HepG2 (cell line): ENCODE data around the gene SQOR. TPM values are rescaled to one million over a fixed set of nuclear protein-coding genes. Genes with fewer than 3 reads are reported as not detected.
A peak's percentile ranks its signal among the peaks of the same experiment; 100 is the strongest.

Experiments
- ATRX ChIP-seq: sonication (generic); formaldehyde crosslinking; IDR thresholded peaks from 2 replicates; pipeline ENCODE4 v1.4.0; 2020; ENCODE audit warnings: missing genetic modification reagents, borderline replicate concordance
- BRD4 ChIP-seq: sonication (generic); formaldehyde crosslinking; IDR thresholded peaks from 2 replicates; pipeline ENCODE4 v1.4.0; 2020; ENCODE audit warnings: missing genetic modification reagents
- CHD4 ChIP-seq: fragments of 200-600 bp; sonication (generic); IDR thresholded peaks from 2 replicates; pipeline ENCODE4 v1.7.0; 2017; ENCODE audit warnings: mild to moderate bottlenecking, low read length, borderline replicate concordance
- GTF2F1 ChIP-seq: fragments of 150-350 bp; IDR thresholded peaks from 2 replicates; pipeline ENCODE4 v1.6.1; 2014; ENCODE audit warnings: low read length
- HIVEP1 ChIP-seq: sonication (generic); formaldehyde crosslinking; IDR thresholded peaks from 2 replicates; pipeline ENCODE4 v1.4.0; 2020; ENCODE audit warnings: mild to moderate bottlenecking, missing genetic modification reagents
- HNRNPUL1 ChIP-seq: fragments of 200-400 bp; formaldehyde crosslinking; IDR thresholded peaks from 2 replicates; pipeline ENCODE4 v1.6.1; 2017; ENCODE audit warnings: low read depth, mild to moderate bottlenecking, low read length, moderate library complexity
- MIER3 ChIP-seq: IDR thresholded peaks from 2 replicates; pipeline ENCODE4 v1.6.1; 2016; ENCODE audit warnings: missing compliant biosample characterization, borderline replicate concordance
- MXD4 ChIP-seq: IDR thresholded peaks from 2 replicates; pipeline ENCODE4 v1.6.1; 2016; ENCODE audit warnings: mild to moderate bottlenecking, missing biosample characterization, missing genetic modification reagents
- NCOA5 ChIP-seq: sonication (generic); formaldehyde crosslinking; IDR thresholded peaks from 2 replicates; pipeline ENCODE4 v1.4.0; 2020; ENCODE audit warnings: missing genetic modification reagents
- NR2C2 ChIP-seq: sonication (generic); formaldehyde crosslinking; IDR thresholded peaks from 2 replicates; pipeline ENCODE4 v1.4.0; 2020; ENCODE audit warnings: missing genetic modification reagents, mild to moderate bottlenecking, moderate library complexity, borderline replicate concordance
- PCBP2 ChIP-seq: fragments of 200-400 bp; formaldehyde crosslinking; optimal IDR thresholded peaks from 2 replicates; pipeline ENCODE3; 2018; ENCODE audit warnings: low read length, low read depth; ENCODE audit not compliant: poor library complexity, severe bottlenecking
- RELA ChIP-seq: sonication (generic); formaldehyde crosslinking; IDR thresholded peaks from 2 replicates; pipeline ENCODE4 v1.4.0; 2020; ENCODE audit warnings: missing genetic modification reagents
- SRSF1 ChIP-seq: fragments of 200-400 bp; formaldehyde crosslinking; optimal IDR thresholded peaks from 2 replicates; pipeline ENCODE3; 2017; ENCODE audit warnings: mild to moderate bottlenecking, low read depth, low read length, moderate library complexity
- ZFP90 ChIP-seq: sonication (generic); formaldehyde crosslinking; IDR thresholded peaks from 2 replicates; pipeline ENCODE4 v1.8.0; 2022; ENCODE audit warnings: missing genetic modification reagents, mild to moderate bottlenecking, inconsistent platforms, borderline replicate concordance
- ZMYM3 ChIP-seq: sonication (generic); formaldehyde crosslinking; IDR thresholded peaks from 2 replicates; pipeline ENCODE4 v1.5.1; 2020; ENCODE audit warnings: mild to moderate bottlenecking, missing genetic modification reagents
- ZNF101 ChIP-seq: sonication (generic); formaldehyde crosslinking; IDR thresholded peaks from 2 replicates; pipeline ENCODE4 v1.4.0; 2020; ENCODE audit warnings: mild to moderate bottlenecking, low read depth, missing genetic modification reagents, borderline replicate concordance
- ZNF34 ChIP-seq: sonication (generic); formaldehyde crosslinking; IDR thresholded peaks from 2 replicates; pipeline ENCODE4 v1.4.0; 2020; ENCODE audit warnings: mild to moderate bottlenecking, missing genetic modification reagents, borderline replicate concordance
- ZNF530 ChIP-seq: sonication (generic); formaldehyde crosslinking; IDR thresholded peaks from 2 replicates; pipeline ENCODE4 v1.5.0; 2020; ENCODE audit warnings: low read depth, mild to moderate bottlenecking, missing genetic modification reagents
- ZNF570 ChIP-seq: sonication (generic); formaldehyde crosslinking; IDR thresholded peaks from 2 replicates; pipeline ENCODE4 v1.4.0; 2020; ENCODE audit warnings: mild to moderate bottlenecking, missing genetic modification reagents, borderline replicate concordance
- ZNF724P ChIP-seq: sonication (generic); formaldehyde crosslinking; IDR thresholded peaks from 2 replicates; pipeline ENCODE4 v1.8.0; 2022; ENCODE audit warnings: missing genetic modification reagents, borderline replicate concordance
- ZNF781 ChIP-seq: sonication (generic); formaldehyde crosslinking; IDR thresholded peaks from 2 replicates; pipeline ENCODE4 v1.5.1; 2020; ENCODE audit warnings: borderline replicate concordance, mild to moderate bottlenecking, missing genetic modification reagents; ENCODE audit errors: not compliant biosample characterization
- polyA plus RNA-seq, 8 experiments: library from polyadenylated mRNA; depleted of rRNA in 3 of 8; stranded (reverse) in 7 of 8; unstranded in 1 of 8; fragments of >200 nt; fragmentation: Illumina TruSeq in 4 of 8; extraction: Trizol in 4 of 8; gene quantifications; 2 replicates each; pipeline versions ENCODE4 v1.2.1 to v1.2.3, GENCODE V29; 2011 to 2016; ENCODE audit warnings: low read depth in 4 of 8, missing spikeins in 1 of 8, mixed read lengths in 1 of 8; ENCODE audit not compliant: insufficient read depth in 1 of 8
- total RNA-seq, 5 experiments: library from RNA; depleted of rRNA; stranded (reverse); fragments of >200 nt; fragmentation: Illumina TruSeq; extraction: Trizol; gene quantifications; 2 replicates each; pipeline ENCODE4 v1.2.3, GENCODE V29; 2016; ENCODE audit warnings: low read depth in 1 of 5
- TF ChIP-seq, protein P1 (sequence below): sonication (generic); formaldehyde crosslinking; IDR thresholded peaks from 2 replicates; pipeline ENCODE4 v1.8.1; 2023; ENCODE audit warnings: mild to moderate bottlenecking, inconsistent platforms, moderate library complexity, missing genetic modification reagents, borderline replicate concordance
- TF ChIP-seq, protein P2 (sequence below): sonication (generic); formaldehyde crosslinking; IDR thresholded peaks from 2 replicates; pipeline ENCODE4 v1.4.0; 2020; ENCODE audit warnings: mild to moderate bottlenecking, low read depth, missing genetic modification reagents
- TF ChIP-seq, protein P3 (sequence below): sonication (generic); formaldehyde crosslinking; IDR thresholded peaks from 2 replicates; pipeline ENCODE4 v1.5.1; 2020; ENCODE audit warnings: missing genetic modification reagents, mild to moderate bottlenecking, borderline replicate concordance

Gene SQOR
- total and polyA plus RNA-seq, 2 of the 13 experiments (the other 11 are each of a cell fraction or from before 2014, with no cell fraction given), result 19.3 to 19.4 TPM

DNA sequence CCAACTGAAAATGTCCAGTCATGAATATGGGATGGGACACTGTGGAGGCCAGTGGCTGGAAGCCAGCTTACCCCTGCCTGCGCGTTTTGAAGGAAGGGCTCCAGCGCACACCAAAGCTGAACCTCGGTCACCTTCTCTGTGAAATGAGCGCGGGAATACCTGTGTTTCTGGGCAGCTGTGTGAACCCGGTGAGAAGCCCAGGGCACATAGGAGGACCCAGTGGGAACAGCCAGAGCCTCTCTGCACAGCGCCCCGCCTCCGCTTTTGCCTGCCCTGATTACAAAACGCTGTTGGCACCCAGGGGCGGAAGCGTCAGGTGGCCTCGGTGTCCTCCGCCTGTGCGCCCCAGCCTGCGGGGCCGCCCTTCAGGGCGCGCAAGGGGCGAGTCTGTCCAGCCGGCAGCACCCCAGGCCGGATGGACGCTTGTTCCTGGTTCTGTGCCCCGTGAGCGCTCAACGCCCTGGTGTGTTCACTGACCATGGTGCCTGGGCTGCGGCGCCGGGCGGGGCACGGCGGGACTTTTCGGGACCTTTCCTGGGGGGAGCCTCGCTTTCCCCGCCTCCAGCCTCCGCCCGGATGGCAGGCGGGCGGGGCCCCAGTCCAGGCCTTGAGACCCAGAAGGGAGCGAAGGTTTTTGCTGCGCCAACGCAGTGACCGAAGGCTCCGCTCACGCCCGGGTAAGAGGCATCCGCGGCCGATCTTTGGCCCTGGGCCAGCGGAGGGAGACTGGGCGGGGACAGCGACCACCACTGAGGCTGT is at the start of gene SQOR (continued):
- no peak for TF ChIP-seq CHD4
- TF ChIP-seq, protein P1, sequence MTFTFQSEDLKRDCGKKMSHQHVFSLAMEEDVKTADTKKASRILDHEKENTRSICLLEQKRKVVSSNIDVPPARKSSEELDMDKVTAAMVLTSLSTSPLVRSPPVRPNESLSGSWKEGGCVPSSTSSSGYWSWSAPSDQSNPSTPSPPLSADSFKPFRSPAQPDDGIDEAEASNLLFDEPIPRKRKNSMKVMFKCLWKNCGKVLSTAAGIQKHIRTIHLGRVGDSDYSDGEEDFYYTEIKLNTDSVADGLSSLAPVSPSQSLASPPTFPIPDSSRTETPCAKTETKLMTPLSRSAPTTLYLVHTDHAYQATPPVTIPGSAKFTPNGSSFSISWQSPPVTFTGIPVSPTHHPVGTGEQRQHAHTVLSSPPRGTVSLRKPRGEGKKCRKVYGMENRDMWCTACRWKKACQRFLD (CRISPR knock-in tag), result no peak
- TF ChIP-seq ZNF530 (CRISPR knock-in tag), result no peak
- 0 out of 2 replicates have a peak, but pooled peaks have one; percentile 40 for TF ChIP-seq MIER3
- peak; percentile 48 for TF ChIP-seq BRD4 (CRISPR knock-in tag)
- TF ChIP-seq ZNF781 (CRISPR knock-in tag), result peak; percentile 51
- TF ChIP-seq, protein P2, sequence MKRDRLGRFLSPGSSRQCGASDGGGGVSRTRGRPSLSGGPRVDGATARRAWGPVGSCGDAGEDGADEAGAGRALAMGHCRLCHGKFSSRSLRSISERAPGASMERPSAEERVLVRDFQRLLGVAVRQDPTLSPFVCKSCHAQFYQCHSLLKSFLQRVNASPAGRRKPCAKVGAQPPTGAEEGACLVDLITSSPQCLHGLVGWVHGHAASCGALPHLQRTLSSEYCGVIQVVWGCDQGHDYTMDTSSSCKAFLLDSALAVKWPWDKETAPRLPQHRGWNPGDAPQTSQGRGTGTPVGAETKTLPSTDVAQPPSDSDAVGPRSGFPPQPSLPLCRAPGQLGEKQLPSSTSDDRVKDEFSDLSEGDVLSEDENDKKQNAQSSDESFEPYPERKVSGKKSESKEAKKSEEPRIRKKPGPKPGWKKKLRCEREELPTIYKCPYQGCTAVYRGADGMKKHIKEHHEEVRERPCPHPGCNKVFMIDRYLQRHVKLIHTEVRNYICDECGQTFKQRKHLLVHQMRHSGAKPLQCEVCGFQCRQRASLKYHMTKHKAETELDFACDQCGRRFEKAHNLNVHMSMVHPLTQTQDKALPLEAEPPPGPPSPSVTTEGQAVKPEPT (CRISPR knock-in tag), result peak; percentile 51; the same call in 1 of the 2 replicates
- TF ChIP-seq MXD4 (CRISPR knock-in tag), result peak; percentile 41; the same call in 1 of the 2 replicates
- TF ChIP-seq NR2C2, result peak; percentile 32; the same call in 1 of the 2 replicates
- TF ChIP-seq GTF2F1, result no peak
- TF ChIP-seq RELA (CRISPR knock-in tag), result no peak
- no peak for TF ChIP-seq NCOA5 (CRISPR knock-in tag)
- peak; percentile 67 for TF ChIP-seq HIVEP1 (CRISPR knock-in tag)
- TF ChIP-seq ATRX (CRISPR knock-in tag), result no peak
- no peak for TF ChIP-seq PCBP2
- TF ChIP-seq, protein P3, sequence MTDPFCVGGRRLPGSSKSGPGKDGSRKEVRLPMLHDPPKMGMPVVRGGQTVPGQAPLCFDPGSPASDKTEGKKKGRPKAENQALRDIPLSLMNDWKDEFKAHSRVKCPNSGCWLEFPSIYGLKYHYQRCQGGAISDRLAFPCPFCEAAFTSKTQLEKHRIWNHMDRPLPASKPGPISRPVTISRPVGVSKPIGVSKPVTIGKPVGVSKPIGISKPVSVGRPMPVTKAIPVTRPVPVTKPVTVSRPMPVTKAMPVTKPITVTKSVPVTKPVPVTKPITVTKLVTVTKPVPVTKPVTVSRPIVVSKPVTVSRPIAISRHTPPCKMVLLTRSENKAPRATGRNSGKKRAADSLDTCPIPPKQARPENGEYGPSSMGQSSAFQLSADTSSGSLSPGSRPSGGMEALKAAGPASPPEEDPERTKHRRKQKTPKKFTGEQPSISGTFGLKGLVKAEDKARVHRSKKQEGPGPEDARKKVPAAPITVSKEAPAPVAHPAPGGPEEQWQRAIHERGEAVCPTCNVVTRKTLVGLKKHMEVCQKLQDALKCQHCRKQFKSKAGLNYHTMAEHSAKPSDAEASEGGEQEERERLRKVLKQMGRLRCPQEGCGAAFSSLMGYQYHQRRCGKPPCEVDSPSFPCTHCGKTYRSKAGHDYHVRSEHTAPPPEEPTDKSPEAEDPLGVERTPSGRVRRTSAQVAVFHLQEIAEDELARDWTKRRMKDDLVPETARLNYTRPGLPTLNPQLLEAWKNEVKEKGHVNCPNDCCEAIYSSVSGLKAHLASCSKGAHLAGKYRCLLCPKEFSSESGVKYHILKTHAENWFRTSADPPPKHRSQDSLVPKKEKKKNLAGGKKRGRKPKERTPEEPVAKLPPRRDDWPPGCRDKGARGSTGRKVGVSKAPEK, result no peak
- TF ChIP-seq HNRNPUL1, result no peak
- no peak; the same call in 1 of the 2 replicates for TF ChIP-seq ZMYM3
- TF ChIP-seq ZNF570, result no peak
- TF ChIP-seq ZNF101 (CRISPR knock-in tag), result no peak; the same call in 1 of the 2 replicates
- TF ChIP-seq ZNF34 (CRISPR knock-in tag), result no peak; the same call in 1 of the 2 replicates
- TF ChIP-seq SRSF1, result peak; percentile 86
- no peak for TF ChIP-seq ZNF724P (CRISPR knock-in tag)
- no peak for TF ChIP-seq ZFP90 (CRISPR knock-in tag)
